K562 (cell line): ENCODE data around the gene SND1. TPM values are rescaled to one million over a fixed set of nuclear protein-coding genes. Genes with fewer than 3 reads are reported as not detected.

Source experiments
- ATAC-seq: fragments of 200-7000 bp; cut with Tn5 transposase; 3 replicates; pipeline ENCODE4 v1.9.1; 2020; ENCODE audit warnings: moderate library complexity
- BruUV-seq: library from RNA; stranded (reverse); fragments of 400-500 nt; replicated peaks from 2 replicates; lab custom pipeline; 2021; lab: Mats Ljungman, UMichigan
- CTCF ChIA-PET: fragments of 300-600 bp; formaldehyde crosslinking; extraction: SDS; loops from one replicate; lab custom pipeline; 2021; ENCODE audit warnings: low intra/inter-chr PET ratio; lab: Yijun Ruan, JAX
- POLR2A ChIA-PET: fragments of 300-600, 350-650 bp; sonication (Branson Sonifier 250); formaldehyde crosslinking; extraction: SDS; loops from one replicate; lab custom pipeline; 2021; ENCODE audit warnings: antibody characterized with exemption, inconsistent platforms; lab: Yijun Ruan, JAX
- DNase-seq, 4 experiments: peaks; one replicate each; pipeline versions ENCODE4 v3.0.0 to v3.0.0-alpha.2; 2011 to 2018; ENCODE audit warnings: low spot score in 3 of 4, mixed read lengths in 3 of 4; ENCODE audit errors: extremely low read depth in 1 of 4
- FAIRE-seq: peaks from 2 replicates; lab custom pipeline; 2011; peaks lifted over from hg19 to GRCh38; lab: Jason Lieb, UNC
- H2AFZ ChIP-seq: 2 replicates; pipeline ENCODE4 v1.6.0; 2011; ENCODE audit warnings: low read depth, low read length, control low read depth, inconsistent platforms
- H3K27ac ChIP-seq: fragments of 200-600 bp; 3 replicates; pipeline ENCODE4 v1.8.0; 2011; ENCODE audit warnings: low read depth, mild to moderate bottlenecking, control low read depth, inconsistent platforms, low read length, moderate library complexity, mixed read lengths; ENCODE audit errors: extremely low read depth
- H3K27me3 ChIP-seq, 2 experiments: fragments of 300-600 bp in 1 of 2; 2 replicates in 1 of 2; 3 replicates in 1 of 2; pipeline versions ENCODE4 v1.6.0 to v1.8.0; 2011; ENCODE audit warnings: inconsistent platforms in 2 of 2, low read length in 2 of 2, mild to moderate bottlenecking in 1 of 2, mixed read lengths in 1 of 2, moderate library complexity in 1 of 2; ENCODE audit not compliant: control insufficient read depth in 2 of 2, insufficient read depth in 2 of 2
- H3K36me3 ChIP-seq: fragments of 300-600 bp; 3 replicates; pipeline ENCODE4 v1.8.0; 2011; ENCODE audit warnings: mild to moderate bottlenecking, low read length, inconsistent platforms; ENCODE audit not compliant: control insufficient read depth, insufficient read depth
- H3K4me1 ChIP-seq, 2 experiments: fragments of 200-600 bp in 1 of 2; replicated peaks in 1 of 2; 2 replicates in 1 of 2; 3 replicates in 1 of 2; pipeline versions ENCODE4 v1.5.1 to v1.8.0; 2011; ENCODE audit warnings: inconsistent platforms in 2 of 2, low read length in 2 of 2, mild to moderate bottlenecking in 1 of 2, mixed read lengths in 1 of 2, moderate library complexity in 1 of 2; ENCODE audit not compliant: control insufficient read depth in 2 of 2, insufficient read depth in 2 of 2
- H3K4me2 ChIP-seq: 2 replicates; pipeline ENCODE4 v1.6.1; 2011; ENCODE audit warnings: low read length, control low read depth, inconsistent platforms, mixed read lengths; ENCODE audit not compliant: insufficient read depth
- H3K4me3 ChIP-seq: fragments of 200-600 bp; sonication (generic), shearing (Covaris generic); 2 replicates; pipeline ENCODE4 v1.5.1; 2016; ENCODE audit warnings: control low read depth, inconsistent platforms
- H3K79me2 ChIP-seq: fragments of 200-600 bp; 3 replicates; pipeline ENCODE4 v1.8.0; 2011; ENCODE audit warnings: low read length, inconsistent platforms; ENCODE audit not compliant: control insufficient read depth, insufficient read depth
- H3K9ac ChIP-seq, 2 experiments: 2 replicates each; pipeline versions ENCODE4 v1.6.0 to v1.6.1; 2011; ENCODE audit warnings: low read depth in 2 of 2, low read length in 2 of 2, control low read depth in 1 of 2, inconsistent platforms in 1 of 2, mild to moderate bottlenecking in 1 of 2, mixed read lengths in 1 of 2; ENCODE audit not compliant: insufficient read depth in 1 of 2
- H3K9me1 ChIP-seq: one replicate; pipeline ENCODE4 v1.6.0; 2011; ENCODE audit warnings: inconsistent platforms, mild to moderate bottlenecking, low read length, moderate library complexity; ENCODE audit not compliant: control insufficient read depth, insufficient read depth
- H3K9me3 ChIP-seq: replicated peaks from 2 replicates; pipeline ENCODE4 v1.5.1; 2011; ENCODE audit warnings: low read depth, low read length, inconsistent platforms; ENCODE audit not compliant: control insufficient read depth, insufficient read depth
- H4K20me1 ChIP-seq: replicated peaks from 2 replicates; pipeline ENCODE4 v1.6.1; 2011; ENCODE audit warnings: low read length, inconsistent platforms, mixed read lengths; ENCODE audit not compliant: control insufficient read depth, insufficient read depth
- BDP1 ChIP-seq: IDR thresholded peaks from 3 replicates; pipeline ENCODE4 v1.6.1; 2011; ENCODE audit not compliant: insufficient read length, insufficient read depth
- FOXK1 ChIP-seq: sonication (generic); formaldehyde crosslinking; IDR thresholded peaks from 2 replicates; pipeline ENCODE4 v1.8.0; 2022; ENCODE audit warnings: missing genetic modification reagents, mild to moderate bottlenecking, borderline replicate concordance
- KLF1 ChIP-seq: fragments of 450-650 bp; IDR thresholded peaks from 2 replicates; pipeline ENCODE4 v1.6.1; 2016; ENCODE audit warnings: missing genetic modification characterization, missing compliant biosample characterization
- RFX7 ChIP-seq: fragments of 250-450 bp; sonication (Bioruptor Pico); IDR thresholded peaks from 2 replicates; pipeline ENCODE4 v1.5.1; 2021; ENCODE audit warnings: mild to moderate bottlenecking
- SMARCB1 ChIP-seq: IDR thresholded peaks from 2 replicates; pipeline ENCODE4 v1.6.1; 2011; ENCODE audit warnings: improper control_type of control experiment, low read depth; ENCODE audit not compliant: insufficient read length
- ZNF277 ChIP-seq: fragments of 250-450 bp; sonication (Bioruptor Pico); IDR thresholded peaks from 2 replicates; pipeline ENCODE4 v1.8.0; 2022; ENCODE audit warnings: inconsistent platforms, mild to moderate bottlenecking, moderate library complexity, borderline replicate concordance
- WGBS: fragments of 100-300 bp; shearing (Covaris generic); methylation state at CpG from one replicate; pipeline ENCODE4 v1.1.6; 2016; ENCODE audit warnings: low coverage, mixed read lengths; ENCODE audit not compliant: insufficient coverage; ENCODE audit errors: missing lambda C conversion rate; 5-methylcytosine and 5-hydroxymethylcytosine counted together
- in situ Hi-C: fragments of 300-500 bp; cut with MboI; formaldehyde crosslinking; loops from 4 replicates; pipeline ENCODE4 v1.15.0; 2018; ENCODE audit warnings: inconsistent platforms, mixed read lengths
- intact Hi-C: fragments of 100-400 bp; cut with micrococcal nuclease; formaldehyde crosslinking; loops from 2 replicates; pipeline ENCODE4 v1.14.2; 2022
- polyA plus RNA-seq, 8 experiments: library from polyadenylated mRNA; depleted of rRNA in 4 of 8; stranded (reverse) in 5 of 8; unstranded in 3 of 8; fragments of >200 nt; fragmentation: Nextera tagmentation in 2 of 8; fragmentation: Illumina TruSeq in 1 of 8; extraction: Ambion mirVana in 2 of 8; extraction: Trizol in 1 of 8; gene quantifications; 2 replicates each; pipeline versions ENCODE4 v1.2.1 to v1.2.3, GENCODE V29; 2011 to 2014; ENCODE audit warnings: inconsistent platforms in 1 of 8, missing spikeins in 1 of 8
- total RNA-seq, 7 experiments: library from RNA; depleted of rRNA in 6 of 7; stranded (reverse); fragments of >200 nt in 6 of 7; fragmentation: Illumina TruSeq in 2 of 7; extraction: Trizol in 2 of 7; gene quantifications; 2 replicates each; pipeline versions ENCODE4 v1.2.1 to v1.2.3, GENCODE V29; 2011 to 2021; ENCODE audit warnings: low replicate concordance in 1 of 7
- TF ChIP-seq, protein P1 (sequence below): fragments of 250-450 bp; sonication (Bioruptor Pico); IDR thresholded peaks from 2 replicates; pipeline ENCODE4 v1.4.0; 2020; ENCODE audit warnings: mild to moderate bottlenecking

The SND1 gene
- total and polyA plus RNA-seq, 9 of the 15 experiments (the other 6 are each of a cell fraction or from before 2014, with no cell fraction given): 46.5 to 307 (median 191) TPM

GRCh38 chr7:127934711-127935110, 282.7 kb downstream of the SND1 start:
- POLR2A ChIA-PET: interaction anchor here (1.0 kb wide), 1 partner anchor 11 kb away, joined by 3 read pairs; no protein-coding TSS in a partner anchor
- Histone ChIP-seq H3K9me1 (no peaks in the 10 kb centered on the region), H3K4me2 (no peak overlapping the region), H3K4me1 (no peaks in the 10 kb centered on the region), H3K9ac (no peak overlapping the region), H3K79me2 (no peaks in the 10 kb centered on the region), H3K27me3 (no peaks in the 10 kb centered on the region), H3K36me3 (peaks cover 88% of the 10 kb centered on the region), H2AFZ (no peak overlapping the region), H3K4me3 (no peak overlapping the region), H4K20me1 (no peaks in the 10 kb centered on the region; the same call in 1 of the 2 replicates)
- no TSS peak for BruUV-seq
- DNase-seq (no peak), FAIRE-seq (no peak), ATAC-seq (no peak)
- CTCF ChIA-PET: interaction anchor here (0.7 kb wide), 1 partner anchor 9 kb away, joined by 3 read pairs; no protein-coding TSS in a partner anchor
- intact Hi-C loops (no loop called here), in situ Hi-C loops (no loop called here)
- 87% methylated on average over 5 of the region's 5 CpGs for WGBS
- no peak for TF ChIP-seq ZNF277 (CRISPR knock-in tag)
- TF ChIP-seq, protein P1, sequence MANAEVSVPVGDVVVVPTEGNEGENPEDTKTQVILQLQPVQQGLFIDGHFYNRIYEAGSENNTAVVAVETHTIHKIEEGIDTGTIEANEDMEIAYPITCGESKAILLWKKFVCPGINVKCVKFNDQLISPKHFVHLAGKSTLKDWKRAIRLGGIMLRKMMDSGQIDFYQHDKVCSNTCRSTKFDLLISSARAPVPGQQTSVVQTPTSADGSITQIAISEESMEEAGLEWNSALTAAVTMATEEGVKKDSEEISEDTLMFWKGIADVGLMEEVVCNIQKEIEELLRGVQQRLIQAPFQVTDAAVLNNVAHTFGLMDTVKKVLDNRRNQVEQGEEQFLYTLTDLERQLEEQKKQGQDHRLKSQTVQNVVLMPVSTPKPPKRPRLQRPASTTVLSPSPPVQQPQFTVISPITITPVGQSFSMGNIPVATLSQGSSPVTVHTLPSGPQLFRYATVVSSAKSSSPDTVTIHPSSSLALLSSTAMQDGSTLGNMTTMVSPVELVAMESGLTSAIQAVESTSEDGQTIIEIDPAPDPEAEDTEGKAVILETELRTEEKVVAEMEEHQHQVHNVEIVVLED (CRISPR knock-in tag): no peak
- TF ChIP-seq SMARCB1: no peak
- no peak for TF ChIP-seq RFX7 (CRISPR knock-in tag)
- no peak for TF ChIP-seq FOXK1
- TF ChIP-seq BDP1: no peak
- no peak for TF ChIP-seq KLF1 (tag)
- TF ChIP-seq, all 486 proteins: peak for 0
- H3K27ac ChIP-seq: no peak overlapping the region
- no peaks in the 10 kb centered on the region for H3K9me3 ChIP-seq
